GM08714 (cell line): Measurements from ENCODE around the gene TXNDC11.

Experiments
- H3K4me3 ChIP-seq: fragments of 200-500 bp; sonication (Bioruptor generic); 2 replicates; pipeline ENCODE4 v1.5.1; 2014; ENCODE audit warnings: mild to moderate bottlenecking, low read length, inconsistent platforms
- ZNF274 ChIP-seq: IDR thresholded peaks from 2 replicates; pipeline ENCODE4 v1.6.1; 2012; ENCODE audit warnings: mild to moderate bottlenecking, low read depth, low read length

Gene TXNDC11

GRCh38 chr16:11759997-11760396 lies 17.3 kb upstream of the TXNDC11 start:
- H3K4me3 ChIP-seq = no peak overlapping the region
- TF ChIP-seq ZNF274 = no peak

- no peak for TF ChIP-seq ZNF274
- no peak overlapping the region for H3K4me3 ChIP-seq
These were observed 16.6 kb upstream of the TXNDC11 start for GRCh38 chr16:11759163-11759834.

GRCh38 chr16:11757671-11758545 lies 15.3 kb upstream of the TXNDC11 start:
- H3K4me3 ChIP-seq = no peak overlapping the region
- TF ChIP-seq ZNF274 = no peak

- TF ChIP-seq ZNF274 = no peak
- H3K4me3 ChIP-seq = no peak overlapping the region
These were observed 13.6 kb upstream of the TXNDC11 start for GRCh38 chr16:11756248-11756647.

GRCh38 chr16:11755022-11755760 lies 12.5 kb upstream of the TXNDC11 start:
- TF ChIP-seq ZNF274 = no peak

GRCh38 chr16:11752856-11753255 lies 10.2 kb upstream of the TXNDC11 start:
- no peak for TF ChIP-seq ZNF274
- H3K4me3 ChIP-seq = no peak overlapping the region

More at GRCh38 chr16:11755022-11755760, 12.5 kb upstream of the TXNDC11 start:
- no peak overlapping the region for H3K4me3 ChIP-seq

- no peak overlapping the region for H3K4me3 ChIP-seq
- TF ChIP-seq ZNF274 = no peak
These were observed 7.4 kb upstream of the TXNDC11 start for GRCh38 chr16:11750056-11750455.

- H3K4me3 ChIP-seq = no peak overlapping the region
- no peak for TF ChIP-seq ZNF274
These were observed 6.0 kb upstream of the TXNDC11 start for GRCh38 chr16:11748404-11749254.

- no peak for TF ChIP-seq ZNF274
- H3K4me3 ChIP-seq = no peak overlapping the region
These were observed 5.3 kb upstream of the TXNDC11 start for GRCh38 chr16:11747949-11748403.

- H3K4me3 ChIP-seq = no peak overlapping the region
- no peak for TF ChIP-seq ZNF274
These were observed 1.4 kb upstream of the TXNDC11 start for GRCh38 chr16:11744075-11744470.

- TF ChIP-seq ZNF274 = no peak
These were observed 834 bp upstream of the TXNDC11 start for GRCh38 chr16:11743308-11744074.

GRCh38 chr16:11742093-11742535 lies 543 bp downstream of the TXNDC11 start:
- peak overlapping the region; percentile 97 for H3K4me3 ChIP-seq
- no peak for TF ChIP-seq ZNF274

More at GRCh38 chr16:11743308-11744074, 834 bp upstream of the TXNDC11 start:
- peak overlapping the region; percentile 55; the same call in 1 of the 2 replicates for H3K4me3 ChIP-seq

GRCh38 chr16:11740567-11740966 lies 2.1 kb downstream of the TXNDC11 start:
- H3K4me3 ChIP-seq = peak overlapping the region; percentile 97
- no peak for TF ChIP-seq ZNF274
